K562 (cell line): ENCODE results near the gene PPP1R16B. TPM values are rescaled to one million over a fixed set of nuclear protein-coding genes. Genes with fewer than 3 reads are reported as not detected.
A peak's percentile ranks its signal among the peaks of the same experiment; 100 is the strongest.

Experiments
- AFF4 ChIP-seq: sonication (generic); formaldehyde crosslinking; IDR thresholded peaks from 2 replicates; pipeline ENCODE4 v1.8.0; 2023; ENCODE audit warnings: mild to moderate bottlenecking, missing genetic modification reagents
- ATF3 ChIP-seq, 2 experiments: fragments of 450-650 bp in 1 of 2; sonication (generic) in 1 of 2; formaldehyde crosslinking in 1 of 2; IDR thresholded peaks in 1 of 2; conservative IDR thresholded peaks in 1 of 2; 2 replicates each; pipeline versions ENCODE4 v1.6.1 to v1.8.1; 2016 to 2023; ENCODE audit warnings: mild to moderate bottlenecking in 2 of 2, moderate library complexity in 2 of 2, inconsistent platforms in 1 of 2, missing genetic modification reagents in 1 of 2
- BRD4 ChIP-seq: fragments of 200-600 bp; sonication (generic); IDR thresholded peaks from 2 replicates; pipeline ENCODE4 v1.6.1; 2017; ENCODE audit warnings: inconsistent platforms
- BRF2 ChIP-seq: IDR thresholded peaks from 3 replicates; pipeline ENCODE4 v1.6.1; 2011; ENCODE audit warnings: borderline replicate concordance, mild to moderate bottlenecking; ENCODE audit not compliant: insufficient read length, insufficient read depth
- HNRNPK ChIP-seq: fragments of 200-400 bp; formaldehyde crosslinking; IDR thresholded peaks from one replicate; pipeline ENCODE4 v1.6.1; 2018; ENCODE audit warnings: mild to moderate bottlenecking, low read depth, low read length; ENCODE audit not compliant: poor library complexity, severe bottlenecking
- IFI16 ChIP-seq: fragments of 250-450 bp; sonication (Bioruptor Pico); IDR thresholded peaks from 2 replicates; pipeline ENCODE4 v2.1.2; 2022; ENCODE audit warnings: mild to moderate bottlenecking, inconsistent platforms
- SMAD4 ChIP-seq: fragments of 250-450 bp; sonication (Bioruptor Pico); conservative IDR thresholded peaks from 2 replicates; pipeline ENCODE4 v1.8.0; 2021; ENCODE audit warnings: inconsistent platforms, mild to moderate bottlenecking, moderate library complexity
- SMARCC2 ChIP-seq: fragments of 450-650 bp; IDR thresholded peaks from 2 replicates; pipeline ENCODE4 v1.6.1; 2017; ENCODE audit warnings: antibody characterized with exemption, moderate library complexity, mild to moderate bottlenecking, low read depth
- SRSF1 ChIP-seq: fragments of 200-400 bp; formaldehyde crosslinking; IDR thresholded peaks from 2 replicates; pipeline ENCODE4 v1.6.1; 2017; ENCODE audit warnings: mild to moderate bottlenecking, low read depth, low read length, moderate library complexity
- WHSC1 ChIP-seq: IDR thresholded peaks from one replicate; pipeline ENCODE4 v1.6.1; 2012; ENCODE audit warnings: low read length, control low read depth, inconsistent platforms
- ZNF143 ChIP-seq: sonication (generic); formaldehyde crosslinking; IDR thresholded peaks from 2 replicates; pipeline ENCODE4 v1.9.0; 2022; ENCODE audit warnings: mild to moderate bottlenecking, missing genetic modification reagents
- ZNF592 ChIP-seq: fragments of 450-650 bp; IDR thresholded peaks from 2 replicates; pipeline ENCODE4 v1.6.1; 2017; ENCODE audit warnings: antibody characterized with exemption, mild to moderate bottlenecking
- ZNF655 ChIP-seq: fragments of 250-450 bp; sonication (Bioruptor Pico); IDR thresholded peaks from 2 replicates; pipeline ENCODE4 v1.5.0; 2021
- ZNF668 ChIP-seq: fragments of 250-450 bp; sonication (Bioruptor Pico); IDR thresholded peaks from 2 replicates; pipeline ENCODE4 v1.8.0; 2022; ENCODE audit warnings: mild to moderate bottlenecking, inconsistent platforms
- polyA plus RNA-seq, 8 experiments: library from polyadenylated mRNA; depleted of rRNA in 4 of 8; stranded (reverse) in 5 of 8; unstranded in 3 of 8; fragments of >200 nt; fragmentation: Nextera tagmentation in 2 of 8; fragmentation: Illumina TruSeq in 1 of 8; extraction: Ambion mirVana in 2 of 8; extraction: Trizol in 1 of 8; gene quantifications; 2 replicates each; pipeline versions ENCODE4 v1.2.1 to v1.2.3, GENCODE V29; 2011 to 2014; ENCODE audit warnings: inconsistent platforms in 1 of 8, missing spikeins in 1 of 8
- total RNA-seq, 7 experiments: library from RNA; depleted of rRNA in 6 of 7; stranded (reverse); fragments of >200 nt in 6 of 7; fragmentation: Illumina TruSeq in 2 of 7; extraction: Trizol in 2 of 7; gene quantifications; 2 replicates each; pipeline versions ENCODE4 v1.2.1 to v1.2.3, GENCODE V29; 2011 to 2021; ENCODE audit warnings: low replicate concordance in 1 of 7

PPP1R16B gene
- total and polyA plus RNA-seq, 9 of the 15 experiments (the other 6 are each of a cell fraction or from before 2014, with no cell fraction given): 1.5 to 11.5 (median 6.8) TPM

- no peak for TF ChIP-seq BRF2
- peak; percentile 24; the same call in 1 of the 2 replicates for TF ChIP-seq AFF4
- no peak; the same call in 1 of the 2 replicates for TF ChIP-seq ZNF592
- TF ChIP-seq ZNF655 (CRISPR knock-in tag): no peak
- no peak for TF ChIP-seq ZNF668 (CRISPR knock-in tag)
- TF ChIP-seq ATF3 (IDR thresholded peaks at IDR 0.05): peak; percentile 48
- TF ChIP-seq ATF3 (CRISPR knock-in tag; conservative IDR thresholded peaks at IDR 0.05): no peak
- no peak; the same call in 1 of the 2 replicates for TF ChIP-seq ZNF143 (CRISPR knock-in tag)
- TF ChIP-seq SMAD4 (CRISPR knock-in tag): 0 out of 2 replicates have a peak, but pooled peaks have one; percentile 43
- TF ChIP-seq BRD4: peak; percentile 6; the same call in 1 of the 2 replicates
- no peak for TF ChIP-seq IFI16 (CRISPR knock-in tag)
- TF ChIP-seq HNRNPK: no peak
- TF ChIP-seq WHSC1: no peak
- TF ChIP-seq SRSF1: 0 out of 2 replicates have a peak, but pooled peaks have one; percentile 5
- TF ChIP-seq SMARCC2: no peak
Observed at GRCh38 chr20:38962044-38962927, 156.8 kb downstream of the PPP1R16B start, which contains the start of gene DHX35 (continued).
